K562 (cell line): ENCODE data around the gene COX19. TPM values are rescaled to one million over a fixed set of nuclear protein-coding genes. Genes with fewer than 3 reads are reported as not detected.

Experiments used
- ATAC-seq: fragments of 200-7000 bp; cut with Tn5 transposase; 3 replicates; pipeline ENCODE4 v1.9.1; 2020; ENCODE audit warnings: moderate library complexity
- BruUV-seq: library from RNA; stranded (reverse); fragments of 400-500 nt; replicated peaks from 2 replicates; lab custom pipeline; 2021; lab: Mats Ljungman, UMichigan
- CTCF ChIA-PET: fragments of 300-600 bp; formaldehyde crosslinking; extraction: SDS; loops from one replicate; lab custom pipeline; 2021; ENCODE audit warnings: low intra/inter-chr PET ratio; lab: Yijun Ruan, JAX
- POLR2A ChIA-PET: fragments of 300-600, 350-650 bp; sonication (Branson Sonifier 250); formaldehyde crosslinking; extraction: SDS; loops from one replicate; lab custom pipeline; 2021; ENCODE audit warnings: antibody characterized with exemption, inconsistent platforms; lab: Yijun Ruan, JAX
- DNase-seq, 4 experiments: peaks; one replicate each; pipeline versions ENCODE4 v3.0.0 to v3.0.0-alpha.2; 2011 to 2018; ENCODE audit warnings: low spot score in 3 of 4, mixed read lengths in 3 of 4; ENCODE audit errors: extremely low read depth in 1 of 4
- FAIRE-seq: peaks from 2 replicates; lab custom pipeline; 2011; peaks lifted over from hg19 to GRCh38; lab: Jason Lieb, UNC
- H2AFZ ChIP-seq: 2 replicates; pipeline ENCODE4 v1.6.0; 2011; ENCODE audit warnings: low read depth, low read length, control low read depth, inconsistent platforms
- H3K27ac ChIP-seq: fragments of 200-600 bp; 3 replicates; pipeline ENCODE4 v1.8.0; 2011; ENCODE audit warnings: low read depth, mild to moderate bottlenecking, control low read depth, inconsistent platforms, low read length, moderate library complexity, mixed read lengths; ENCODE audit errors: extremely low read depth
- H3K27me3 ChIP-seq, 2 experiments: fragments of 300-600 bp in 1 of 2; 2 replicates in 1 of 2; 3 replicates in 1 of 2; pipeline versions ENCODE4 v1.6.0 to v1.8.0; 2011; ENCODE audit warnings: inconsistent platforms in 2 of 2, low read length in 2 of 2, mild to moderate bottlenecking in 1 of 2, mixed read lengths in 1 of 2, moderate library complexity in 1 of 2; ENCODE audit not compliant: control insufficient read depth in 2 of 2, insufficient read depth in 2 of 2
- H3K36me3 ChIP-seq: fragments of 300-600 bp; 3 replicates; pipeline ENCODE4 v1.8.0; 2011; ENCODE audit warnings: mild to moderate bottlenecking, low read length, inconsistent platforms; ENCODE audit not compliant: control insufficient read depth, insufficient read depth
- H3K4me1 ChIP-seq, 2 experiments: fragments of 200-600 bp in 1 of 2; replicated peaks in 1 of 2; 2 replicates in 1 of 2; 3 replicates in 1 of 2; pipeline versions ENCODE4 v1.5.1 to v1.8.0; 2011; ENCODE audit warnings: inconsistent platforms in 2 of 2, low read length in 2 of 2, mild to moderate bottlenecking in 1 of 2, mixed read lengths in 1 of 2, moderate library complexity in 1 of 2; ENCODE audit not compliant: control insufficient read depth in 2 of 2, insufficient read depth in 2 of 2
- H3K4me2 ChIP-seq: 2 replicates; pipeline ENCODE4 v1.6.1; 2011; ENCODE audit warnings: low read length, control low read depth, inconsistent platforms, mixed read lengths; ENCODE audit not compliant: insufficient read depth
- H3K4me3 ChIP-seq: fragments of 200-600 bp; sonication (generic), shearing (Covaris generic); 2 replicates; pipeline ENCODE4 v1.5.1; 2016; ENCODE audit warnings: control low read depth, inconsistent platforms
- H3K79me2 ChIP-seq: fragments of 200-600 bp; 3 replicates; pipeline ENCODE4 v1.8.0; 2011; ENCODE audit warnings: low read length, inconsistent platforms; ENCODE audit not compliant: control insufficient read depth, insufficient read depth
- H3K9ac ChIP-seq, 2 experiments: 2 replicates each; pipeline versions ENCODE4 v1.6.0 to v1.6.1; 2011; ENCODE audit warnings: low read depth in 2 of 2, low read length in 2 of 2, control low read depth in 1 of 2, inconsistent platforms in 1 of 2, mild to moderate bottlenecking in 1 of 2, mixed read lengths in 1 of 2; ENCODE audit not compliant: insufficient read depth in 1 of 2
- H3K9me1 ChIP-seq: one replicate; pipeline ENCODE4 v1.6.0; 2011; ENCODE audit warnings: inconsistent platforms, mild to moderate bottlenecking, low read length, moderate library complexity; ENCODE audit not compliant: control insufficient read depth, insufficient read depth
- H3K9me3 ChIP-seq: replicated peaks from 2 replicates; pipeline ENCODE4 v1.5.1; 2011; ENCODE audit warnings: low read depth, low read length, inconsistent platforms; ENCODE audit not compliant: control insufficient read depth, insufficient read depth
- H4K20me1 ChIP-seq: replicated peaks from 2 replicates; pipeline ENCODE4 v1.6.1; 2011; ENCODE audit warnings: low read length, inconsistent platforms, mixed read lengths; ENCODE audit not compliant: control insufficient read depth, insufficient read depth
- ZBTB7A ChIP-seq: IDR thresholded peaks from 2 replicates; pipeline ENCODE4 v1.6.1; 2011; ENCODE audit warnings: low read depth, mild to moderate bottlenecking, low read length, moderate library complexity, borderline replicate concordance; ENCODE audit not compliant: control insufficient read depth
- ZNF324 ChIP-seq: fragments of 250-450 bp; sonication (Bioruptor Pico); IDR thresholded peaks from 2 replicates; pipeline ENCODE4 v1.4.0; 2020; ENCODE audit warnings: mild to moderate bottlenecking
- WGBS: fragments of 100-300 bp; shearing (Covaris generic); methylation state at CpG from one replicate; pipeline ENCODE4 v1.1.6; 2016; ENCODE audit warnings: low coverage, mixed read lengths; ENCODE audit not compliant: insufficient coverage; ENCODE audit errors: missing lambda C conversion rate; 5-methylcytosine and 5-hydroxymethylcytosine counted together
- in situ Hi-C: fragments of 300-500 bp; cut with MboI; formaldehyde crosslinking; loops from 4 replicates; pipeline ENCODE4 v1.15.0; 2018; ENCODE audit warnings: inconsistent platforms, mixed read lengths
- intact Hi-C: fragments of 100-400 bp; cut with micrococcal nuclease; formaldehyde crosslinking; loops from 2 replicates; pipeline ENCODE4 v1.14.2; 2022
- polyA plus RNA-seq, 8 experiments: library from polyadenylated mRNA; depleted of rRNA in 4 of 8; stranded (reverse) in 5 of 8; unstranded in 3 of 8; fragments of >200 nt; fragmentation: Nextera tagmentation in 2 of 8; fragmentation: Illumina TruSeq in 1 of 8; extraction: Ambion mirVana in 2 of 8; extraction: Trizol in 1 of 8; gene quantifications; 2 replicates each; pipeline versions ENCODE4 v1.2.1 to v1.2.3, GENCODE V29; 2011 to 2014; ENCODE audit warnings: inconsistent platforms in 1 of 8, missing spikeins in 1 of 8
- total RNA-seq, 7 experiments: library from RNA; depleted of rRNA in 6 of 7; stranded (reverse); fragments of >200 nt in 6 of 7; fragmentation: Illumina TruSeq in 2 of 7; extraction: Trizol in 2 of 7; gene quantifications; 2 replicates each; pipeline versions ENCODE4 v1.2.1 to v1.2.3, GENCODE V29; 2011 to 2021; ENCODE audit warnings: low replicate concordance in 1 of 7

The COX19 gene
- total and polyA plus RNA-seq, 9 of the 15 experiments (the other 6 are each of a cell fraction or from before 2014, with no cell fraction given), result 5.2 to 10.5 (median 7.9) TPM

DNA sequence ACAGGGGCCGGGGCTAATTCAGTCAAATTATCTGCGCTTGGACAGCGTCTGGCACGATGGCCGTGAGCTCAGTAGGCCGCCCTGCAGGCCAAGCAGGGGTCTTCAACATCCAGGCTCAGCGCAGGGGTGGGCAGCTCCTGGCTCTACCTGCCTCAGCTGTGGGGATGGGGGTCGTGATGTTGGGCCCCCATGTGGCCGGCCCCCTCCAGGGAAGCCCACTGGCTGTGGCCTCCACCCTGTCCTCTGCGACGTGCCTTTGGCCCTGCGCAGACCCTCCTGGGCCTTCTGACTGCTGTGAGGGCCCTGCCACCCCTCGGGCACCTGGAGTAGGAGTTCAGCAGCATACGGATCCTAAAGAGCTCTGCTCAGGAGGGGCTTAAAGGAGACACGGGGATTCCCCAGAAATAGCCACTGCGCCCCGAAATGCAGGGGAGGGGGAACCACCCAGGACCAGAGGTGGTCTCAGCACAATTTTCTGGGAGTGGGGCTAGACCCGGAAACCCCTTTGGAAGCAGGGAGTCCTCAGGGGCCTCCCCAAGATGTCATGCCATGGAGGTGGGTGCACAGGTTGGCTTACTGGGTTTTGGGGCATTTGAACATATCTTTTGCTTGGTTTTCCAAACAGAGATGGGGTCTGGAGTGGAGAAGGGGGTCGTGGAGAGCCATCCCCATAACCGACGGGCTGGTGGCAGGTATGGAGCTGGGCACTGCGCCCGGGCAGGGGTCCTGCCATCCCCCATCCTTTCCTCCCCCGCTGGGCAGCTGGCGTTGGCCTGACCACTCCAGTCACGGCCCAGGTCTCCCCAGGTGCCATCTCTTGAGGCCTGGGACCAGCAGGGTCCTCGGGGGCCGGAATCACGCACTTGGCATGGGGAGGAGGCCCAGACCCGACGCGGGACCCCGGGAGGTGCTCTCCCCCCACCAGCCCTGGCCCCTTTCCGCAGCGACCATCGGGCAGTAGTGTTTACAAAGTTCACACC lies 16.8 kb downstream of the COX19 start:
- no peak overlapping the region for H2AFZ ChIP-seq
- peaks cover 0 to 53% of the 10 kb centered on the region in 2 experiments; a peak in 2 of 5 replicates for H3K4me1 ChIP-seq
- POLR2A ChIA-PET, result interaction anchor here (0.6 to 2.6 kb wide), 4 partner anchors 9 to 89 kb away, joined by 3 to 17 read pairs (median 3); no protein-coding TSS in a partner anchor
- no TSS peak for BruUV-seq
- TF ChIP-seq ZBTB7A (peak; percentile 7; the same call in 1 of the 2 replicates), ZNF324 (no peak)
- H3K36me3 ChIP-seq, result no peaks in the 10 kb centered on the region
- CTCF ChIA-PET, result interaction anchor here (0.7 kb wide), 1 partner anchor 39 kb away, joined by 4 read pairs; no protein-coding TSS in a partner anchor
- H3K27me3 ChIP-seq, result peaks cover 36 to 69% of the 10 kb centered on the region in 2 experiments; a peak in 4 of 5 replicates
- no peaks in the 10 kb centered on the region for H3K9me1 ChIP-seq
- no peak overlapping the region; a peak in 1 of 4 replicates for H3K9ac ChIP-seq
- H3K4me2 ChIP-seq, result no peak overlapping the region
- H3K27ac ChIP-seq, result no peak overlapping the region
- H3K79me2 ChIP-seq, result no peaks in the 10 kb centered on the region
- H4K20me1 ChIP-seq, result peaks cover 4% of the 10 kb centered on the region; the same call in 1 of the 2 replicates
- no peak for FAIRE-seq
- no peak; the same call in 1 of the 3 replicates for ATAC-seq
- in situ Hi-C loops, result no loop called here
- DNase-seq, result no peak
- intact Hi-C loops, result no loop called here
- WGBS, result 14% methylated on average over 33 of the region's 36 CpGs
- no peak overlapping the region for H3K4me3 ChIP-seq
- no peaks in the 10 kb centered on the region for H3K9me3 ChIP-seq
